H1 (cell line): ENCODE results near the gene KLHL33. TPM values are rescaled to one million over a fixed set of nuclear protein-coding genes. Genes with fewer than 3 reads are reported as not detected.

Experiments
- ASH2L ChIP-seq: fragments of 200-600, 300-600 bp; sonication (generic); IDR thresholded peaks from one replicate; pipeline ENCODE4 v1.7.1; 2017; ENCODE audit warnings: low read length
- polyA plus RNA-seq, 7 experiments: library from polyadenylated mRNA; depleted of rRNA in 3 of 7; stranded (reverse) in 5 of 7; unstranded in 2 of 7; fragments of >200 nt in 5 of 7; fragments of 200-250 nt in 2 of 7; gene quantifications; 1 replicate in 5 of 7; 2 replicates in 1 of 7; 4 replicates in 1 of 7; pipeline versions ENCODE4 v1.2.1 to v1.2.3, GENCODE V29; 2011 to 2013; ENCODE audit warnings: missing spikeins in 2 of 7, mixed read lengths in 2 of 7
- total RNA-seq: library from RNA; stranded (reverse); fragmentation: NEBNext Ultra II Directional; extraction: Animal tissue kit (Norgen Biotek cat#: 25700); gene quantifications from 2 replicates; pipeline ENCODE4 v1.2.1, GENCODE V29; 2021

KLHL33 gene
- total and polyA plus RNA-seq, 2 of the 8 experiments (the other 6 are each of a cell fraction or from before 2014, with no cell fraction given): 0.11 to 0.17 TPM

GRCh38 chr14:20469242-20469889 lies 33.4 kb upstream of the KLHL33 start, which contains the start of gene PNP (continued):
- TF ChIP-seq ASH2L: peak; percentile 90
